Esophagus muscularis mucosa (tissue), 3 donors: Measurements from ENCODE around the gene TRIM15.

Source experiments
- POLR2A ChIP-seq: fragments of 450-650 bp; IDR thresholded peaks from one replicate; pipeline ENCODE4 v1.6.1; 2017; ENCODE audit warnings: antibody characterized with exemption, moderate library complexity, mild to moderate bottlenecking, low read depth
- POLR2AphosphoS5 ChIP-seq, 2 donors: sonication (generic); formaldehyde crosslinking; IDR thresholded peaks; one replicate each; pipeline ENCODE4 v1.6.1; 2017; ENCODE audit warnings: antibody characterized with exemption in 2 of 2
- TF ChIP-seq, protein P1 (sequence below), 3 experiments: fragments of 200-600 bp in 2 of 3; fragments of 450-650 bp in 1 of 3; sonication (generic) in 2 of 3; IDR thresholded peaks; one replicate each; pipeline ENCODE4 v1.5.1; 2017 to 2019; ENCODE audit warnings: antibody characterized with exemption in 3 of 3, mild to moderate bottlenecking in 2 of 3, moderate library complexity in 1 of 3

DNA sequence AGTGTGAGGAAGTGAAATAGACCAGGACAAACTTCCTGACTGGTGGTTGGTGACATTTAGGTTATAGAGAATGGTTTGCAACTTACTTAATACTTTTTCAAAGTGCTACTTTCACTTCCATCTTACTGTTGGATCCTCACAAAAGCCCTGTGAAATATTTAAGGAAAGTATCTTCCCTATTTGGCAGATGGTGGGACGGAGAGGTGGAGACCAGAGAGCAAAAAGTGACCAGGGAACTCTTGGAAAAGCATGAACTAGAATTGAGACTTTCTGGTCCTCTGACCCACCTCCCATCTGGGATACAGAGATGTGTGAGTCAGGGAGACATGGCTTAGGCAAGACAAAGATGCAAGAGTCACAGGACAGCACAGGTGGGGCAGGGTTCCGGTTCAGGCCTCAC lies 5.3 kb upstream of the TRIM15 start:
- TF ChIP-seq, protein P1, sequence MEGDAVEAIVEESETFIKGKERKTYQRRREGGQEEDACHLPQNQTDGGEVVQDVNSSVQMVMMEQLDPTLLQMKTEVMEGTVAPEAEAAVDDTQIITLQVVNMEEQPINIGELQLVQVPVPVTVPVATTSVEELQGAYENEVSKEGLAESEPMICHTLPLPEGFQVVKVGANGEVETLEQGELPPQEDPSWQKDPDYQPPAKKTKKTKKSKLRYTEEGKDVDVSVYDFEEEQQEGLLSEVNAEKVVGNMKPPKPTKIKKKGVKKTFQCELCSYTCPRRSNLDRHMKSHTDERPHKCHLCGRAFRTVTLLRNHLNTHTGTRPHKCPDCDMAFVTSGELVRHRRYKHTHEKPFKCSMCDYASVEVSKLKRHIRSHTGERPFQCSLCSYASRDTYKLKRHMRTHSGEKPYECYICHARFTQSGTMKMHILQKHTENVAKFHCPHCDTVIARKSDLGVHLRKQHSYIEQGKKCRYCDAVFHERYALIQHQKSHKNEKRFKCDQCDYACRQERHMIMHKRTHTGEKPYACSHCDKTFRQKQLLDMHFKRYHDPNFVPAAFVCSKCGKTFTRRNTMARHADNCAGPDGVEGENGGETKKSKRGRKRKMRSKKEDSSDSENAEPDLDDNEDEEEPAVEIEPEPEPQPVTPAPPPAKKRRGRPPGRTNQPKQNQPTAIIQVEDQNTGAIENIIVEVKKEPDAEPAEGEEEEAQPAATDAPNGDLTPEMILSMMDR (IDR thresholded peaks at IDR 0.05): no peak
- TF ChIP-seq POLR2A: no peak
- no peak for TF ChIP-seq POLR2AphosphoS5 (IDR thresholded peaks at IDR 0.05)
